HG03520 (cell line): ENCODE data around the gene FHIP1B.

ENCODE experiments used
- ATAC-seq: cut with Tn5 transposase; IDR thresholded peaks from one replicate; pipeline ENCODE4 v1.9.1; 2021; ENCODE audit warnings: mild to moderate bottlenecking, moderate library complexity; ENCODE audit not compliant: unreplicated experiment

FHIP1B gene

DNA sequence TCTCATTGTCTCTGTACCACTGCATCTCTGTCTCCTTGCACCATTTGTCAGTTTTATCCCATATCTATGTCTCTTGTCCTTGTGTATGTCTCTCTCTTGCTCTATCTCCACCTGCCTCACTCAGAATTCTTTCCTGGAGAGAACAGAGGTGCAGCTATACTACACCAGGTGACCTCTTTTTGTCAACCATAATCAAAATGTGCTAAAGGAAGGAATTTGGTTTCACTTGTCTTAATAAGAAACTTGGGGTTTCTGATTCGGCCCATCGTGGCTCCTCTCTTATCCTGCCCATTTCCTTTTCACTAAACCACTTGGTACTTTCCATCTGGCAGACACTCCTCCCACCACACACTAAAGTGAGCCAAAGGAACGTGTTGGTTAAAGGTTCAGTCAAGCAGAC lies 31.1 kb downstream of the FHIP1B start:
- peak; percentile 52 for ATAC-seq

- ATAC-seq = no peak
Measured at GRCh38 chr11:6202041-6202440, 32.4 kb downstream of the FHIP1B start.

DNA sequence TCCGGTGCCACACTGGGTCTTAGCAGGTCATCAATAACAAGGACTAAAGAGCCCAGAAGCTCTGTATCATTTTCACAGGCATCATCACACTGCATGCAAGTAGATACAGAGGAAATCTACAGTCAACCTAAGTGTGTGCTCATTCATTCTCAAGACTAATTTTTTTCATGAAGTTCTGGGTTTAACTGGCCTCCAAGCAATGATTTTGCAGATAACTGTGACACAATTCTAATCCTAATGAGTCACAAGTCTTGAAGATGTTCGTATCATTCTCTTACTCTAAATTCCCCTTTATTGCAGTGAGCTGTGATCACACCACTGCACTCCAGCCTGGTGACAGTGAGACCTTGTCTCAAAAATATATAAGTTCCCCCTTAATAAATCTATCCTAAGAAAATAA lies 33.0 kb downstream of the FHIP1B start:
- ATAC-seq = no peak

- no peak for ATAC-seq
Measured at GRCh38 chr11:6200975-6201374, 33.5 kb downstream of the FHIP1B start.

- ATAC-seq = no peak
Measured at GRCh38 chr11:6199174-6199810, 35.1 kb downstream of the FHIP1B start, which contains the start of gene OR52W1. Gene OR52W1, plus strand, starts transcription at chr11:6199224. Its CDS starts 0 bp downstream, at chr11:6199224.

DNA sequence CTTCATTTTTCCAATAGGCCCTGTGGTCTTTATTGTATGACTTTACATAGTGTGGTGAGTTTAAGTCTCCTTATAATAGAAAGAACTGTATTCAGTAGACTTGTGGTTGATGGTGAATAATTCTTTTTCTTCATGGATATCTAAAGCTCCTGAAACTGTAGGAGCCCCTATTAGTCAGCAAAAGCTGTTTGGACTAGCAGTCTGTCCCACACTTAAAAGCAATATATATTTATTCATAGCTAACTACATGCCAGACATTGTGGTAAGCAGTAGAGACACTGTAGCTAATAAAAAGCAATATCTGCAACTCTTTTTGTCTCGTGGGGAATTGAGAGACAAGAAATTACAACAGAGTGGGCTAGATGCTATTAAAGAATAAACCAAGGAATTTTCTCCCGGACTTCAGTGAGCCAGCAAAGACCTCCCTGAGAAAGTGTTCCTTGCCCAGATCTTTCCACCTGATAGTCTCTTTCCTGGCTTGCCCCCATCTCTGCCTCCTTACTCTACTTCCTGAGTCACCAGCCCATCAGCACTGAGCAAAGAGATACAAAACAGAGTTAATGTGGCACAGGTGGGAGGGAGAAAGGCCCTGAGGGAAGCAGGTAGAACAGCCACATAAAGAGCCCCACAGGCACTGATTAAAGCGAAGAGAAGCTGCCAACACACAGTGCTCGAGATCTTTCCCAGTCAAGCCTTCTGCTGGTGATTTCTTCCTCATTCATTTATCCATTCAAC lies 36.8 kb downstream of the FHIP1B start:
- no peak for ATAC-seq

GRCh38 chr11:6196396-6196795 lies 38.0 kb downstream of the FHIP1B start:
- no peak for ATAC-seq

- no peak for ATAC-seq
Measured at GRCh38 chr11:6194065-6194581, 40.3 kb downstream of the FHIP1B start.

DNA sequence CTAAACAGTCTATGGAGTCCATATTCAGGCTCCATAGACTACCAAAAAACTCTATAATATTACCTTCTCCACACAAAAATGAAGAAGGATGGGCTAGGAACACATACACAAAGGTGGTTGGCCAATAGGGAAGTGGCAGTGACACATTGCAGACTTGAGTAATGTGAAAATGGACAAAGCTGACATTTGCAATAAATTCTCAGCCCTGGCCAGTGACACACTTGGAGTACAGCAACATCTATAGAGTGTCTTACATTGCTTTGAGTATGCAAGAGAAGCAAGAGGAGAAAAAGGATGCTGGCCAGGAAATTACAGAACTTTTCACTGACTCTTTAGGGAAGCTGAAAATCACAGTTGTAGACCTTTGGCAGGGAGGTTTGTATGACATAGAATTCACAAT lies 42.7 kb downstream of the FHIP1B start:
- ATAC-seq = no peak

DNA sequence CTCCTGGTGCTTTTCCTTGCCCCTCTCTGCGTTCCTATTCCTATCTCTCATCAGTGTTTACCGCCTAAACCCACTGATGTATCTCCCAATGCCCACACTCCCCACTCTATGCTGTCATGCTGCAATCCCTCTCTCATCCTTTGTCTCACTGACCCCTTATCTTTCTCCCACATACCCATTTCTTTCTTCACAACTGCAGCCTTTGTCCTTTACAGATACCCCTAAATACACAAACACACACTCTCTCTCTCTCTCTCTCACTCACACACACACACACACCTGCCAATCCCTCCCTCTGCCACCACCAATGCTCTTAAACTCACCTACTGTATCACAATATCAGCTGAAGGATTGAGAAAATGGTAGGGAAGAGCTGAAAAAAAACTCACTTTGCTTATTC lies 59.0 kb downstream of the FHIP1B start:
- ATAC-seq = no peak

- ATAC-seq = no peak
Measured at GRCh38 chr11:6170226-6170625, 64.2 kb downstream of the FHIP1B start, which contains the start of gene OR52B2. Gene OR52B2, minus strand, starts transcription at chr11:6170326. Its CDS starts 0 bp downstream, at chr11:6170326.
